ENCODE data around the gene TMEM167B.
"Not testable (repeated sequence)": the region's sequence is repeated elsewhere in the genome, so short reads cannot be mapped to it uniquely, and the experiment has no call there.

The TMEM167B gene

DNA sequence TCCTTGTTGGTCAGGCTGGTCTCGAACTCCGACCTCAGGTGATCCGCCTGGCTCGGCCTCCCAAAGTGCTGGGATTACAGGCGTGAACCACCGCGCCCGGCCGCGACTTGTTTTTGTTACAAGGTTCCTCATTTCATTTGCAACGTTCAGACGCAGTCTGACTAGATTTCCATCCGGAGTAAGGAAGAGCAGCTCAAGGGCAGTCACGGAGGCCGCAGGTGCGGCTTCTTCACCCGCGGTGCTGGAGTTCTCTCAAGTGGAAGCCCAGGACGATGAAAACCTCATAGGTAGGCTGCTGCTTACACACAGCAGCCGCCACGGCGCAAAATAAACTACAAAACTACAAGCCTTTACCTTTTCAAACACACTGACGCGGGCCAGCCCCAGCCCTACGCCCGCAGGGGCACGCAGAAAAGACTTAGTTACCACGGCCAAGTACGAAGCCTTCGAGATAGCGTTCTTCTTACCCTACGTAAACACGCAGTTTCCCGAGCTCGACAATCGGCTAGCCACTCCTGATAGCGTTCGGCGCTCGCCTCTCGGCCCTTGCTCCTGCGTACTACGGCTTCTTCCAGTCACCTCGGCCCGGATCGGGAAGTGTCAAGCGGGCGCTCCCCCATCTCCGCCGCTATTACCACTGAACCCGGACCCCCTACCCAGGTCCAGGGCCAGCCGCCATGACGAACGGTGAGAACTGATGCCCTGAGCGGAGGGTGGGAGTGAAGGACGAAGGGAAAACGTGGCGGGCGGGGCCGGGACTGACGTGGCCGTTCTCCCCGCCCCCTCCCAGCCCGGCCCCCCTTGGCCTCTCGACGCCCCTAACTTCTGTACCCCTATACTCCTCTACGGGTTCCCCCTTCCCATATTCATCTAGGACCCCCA is at the start of gene TMEM167B:
Gene TMEM167B, plus strand, starts transcription at position 569 of the 882 bp plus-strand sequence. Its CDS starts 109 bp downstream, at position 678.
- DNase-seq (ENCODE audit: low read depth in 2 of 2), result peak; percentile 73 to 86

GRCh38 chr1:109040989-109041620 is 49.5 kb upstream of the TMEM167B start:
- peak in 1 of 2 donors; percentile 6 for DNase-seq (ENCODE audit: low read depth in 2 of 2)

DNA sequence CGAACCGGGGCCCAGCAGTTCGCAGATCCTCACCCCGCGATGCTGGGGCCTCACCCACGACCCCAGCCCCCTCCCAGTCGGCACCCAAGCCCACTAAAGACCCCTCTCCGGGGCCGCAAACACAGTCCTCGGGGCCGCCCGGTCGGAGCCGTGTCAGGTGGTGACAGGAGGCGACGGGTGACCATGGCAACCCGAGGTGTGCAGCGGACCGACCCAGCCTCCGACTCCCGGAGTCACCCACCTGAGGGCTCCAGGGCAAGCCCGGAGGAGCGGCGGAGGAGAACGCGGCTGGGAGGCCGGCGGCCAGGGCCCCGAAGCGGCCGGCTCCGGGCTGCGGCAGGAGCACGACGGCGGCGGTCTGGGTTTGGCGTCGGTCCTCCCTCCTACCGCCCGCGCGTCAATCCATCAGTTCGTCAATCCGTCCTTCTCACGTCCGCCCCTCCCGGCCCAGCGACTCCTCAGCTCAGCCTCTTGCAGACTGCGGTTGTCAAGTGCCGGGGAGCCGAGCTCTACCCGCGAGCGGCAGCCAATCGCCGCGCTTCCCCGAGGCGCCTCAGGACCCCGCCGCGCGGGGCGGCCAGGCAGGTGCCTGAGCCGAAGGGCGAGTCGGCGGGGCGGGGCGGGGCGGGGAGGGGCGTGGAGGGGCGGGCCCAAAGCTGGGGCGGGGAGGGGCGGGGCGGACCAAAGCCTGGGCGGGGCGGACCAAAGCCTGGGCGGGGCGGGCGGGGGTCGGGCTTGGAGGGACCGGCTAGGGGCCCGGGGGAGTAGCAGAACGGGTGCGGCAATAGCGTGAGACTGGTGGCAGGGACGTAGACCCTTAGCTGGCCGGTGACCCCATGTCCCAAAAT is 48.7 kb upstream of the TMEM167B start, which contains the start of gene WDR47:
Gene WDR47, minus strand, starts transcription at position 482 of the 848 bp plus-strand sequence. CDS start 18,590 bp downstream, outside the sequence.
- peak; percentile 90 to 94 for DNase-seq (ENCODE audit: low read depth in 2 of 2)

DNA sequence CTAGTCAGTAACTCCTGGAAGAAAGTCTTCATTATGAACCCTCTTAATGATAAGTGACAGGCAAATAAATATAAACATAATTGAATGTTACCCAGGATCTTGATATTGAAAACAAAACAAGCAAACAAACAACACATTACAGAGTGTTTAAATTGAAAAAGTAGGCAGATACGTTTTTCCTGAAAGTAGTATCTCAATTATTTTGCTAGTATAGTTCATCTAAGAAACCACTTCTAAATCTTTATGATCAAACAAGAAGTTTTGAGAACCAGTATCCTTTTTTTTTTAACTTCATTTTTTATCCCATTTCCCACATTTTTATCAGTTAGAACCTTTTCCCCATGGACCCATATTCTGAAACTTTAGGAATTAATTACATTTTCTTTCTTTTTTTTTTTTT is 45.0 kb upstream of the TMEM167B start:
- no peak for DNase-seq (ENCODE audit: low read depth in 2 of 2)

- DNase-seq (ENCODE audit: low read depth in 2 of 2), result no peak
Measured at GRCh38 chr1:109046671-109047070, 43.9 kb upstream of the TMEM167B start.

- DNase-seq (ENCODE audit: low read depth in 2 of 2), result no peak
Measured at GRCh38 chr1:109047339-109047738, 43.2 kb upstream of the TMEM167B start.

- DNase-seq (ENCODE audit: low read depth in 2 of 2), result no peak
Measured at GRCh38 chr1:109048335-109048734, 42.2 kb upstream of the TMEM167B start.

- DNase-seq (ENCODE audit: low read depth in 2 of 2), result no peak
Measured at GRCh38 chr1:109050228-109050995, 40.2 kb upstream of the TMEM167B start.

- not testable (repeated sequence) for DNase-seq (ENCODE audit: low read depth in 2 of 2)
Measured at GRCh38 chr1:109052145-109052544, 38.4 kb upstream of the TMEM167B start.

DNA sequence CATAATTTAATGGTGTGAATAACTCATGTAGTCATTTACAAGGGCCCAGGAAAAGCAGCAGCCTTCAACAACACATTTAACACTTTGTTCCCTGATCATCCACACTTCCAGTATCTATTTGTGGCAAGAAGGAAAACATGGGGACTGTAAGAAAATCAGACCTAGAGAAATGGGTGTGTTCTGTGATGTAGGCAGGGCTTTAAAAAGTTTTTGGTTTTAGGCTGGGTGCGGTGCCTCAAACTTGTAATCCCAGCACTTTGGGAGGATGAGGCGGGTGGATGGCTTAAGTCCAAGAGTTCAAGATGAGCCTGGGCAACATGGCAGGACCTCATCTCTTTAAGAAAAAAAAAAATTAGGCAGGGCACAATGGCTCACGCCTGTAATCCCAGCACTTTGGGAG is 34.5 kb upstream of the TMEM167B start:
- no peak for DNase-seq (ENCODE audit: low read depth in 2 of 2)

- DNase-seq (ENCODE audit: low read depth in 2 of 2), result no peak
Measured at GRCh38 chr1:109059026-109059425, 31.5 kb upstream of the TMEM167B start.

DNA sequence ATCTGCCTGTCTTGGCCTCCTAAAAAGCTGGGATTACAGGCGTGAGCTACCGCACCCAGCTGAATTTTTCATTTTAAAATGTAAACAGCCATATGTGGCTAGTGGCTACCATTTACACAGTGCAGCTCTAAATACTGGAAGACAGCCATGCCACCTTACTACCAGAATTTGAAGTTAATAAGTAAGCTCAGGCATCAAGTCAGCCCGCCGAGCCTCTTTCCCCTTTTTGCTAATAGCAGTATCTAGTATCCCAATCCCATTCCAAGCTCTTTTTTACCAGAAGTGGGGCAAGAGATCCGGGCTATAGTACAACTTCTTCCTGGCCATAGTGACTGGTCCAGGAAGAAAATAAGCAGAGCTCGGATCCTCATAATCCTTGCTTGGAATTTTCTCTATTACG is 29.9 kb upstream of the TMEM167B start:
- DNase-seq (ENCODE audit: low read depth in 2 of 2), result no peak

- DNase-seq (ENCODE audit: low read depth in 2 of 2), result no peak
Measured at GRCh38 chr1:109061183-109061582, 29.4 kb upstream of the TMEM167B start.

- DNase-seq (ENCODE audit: low read depth in 2 of 2), result no peak
Measured at GRCh38 chr1:109065137-109065536, 25.4 kb upstream of the TMEM167B start.

GRCh38 chr1:109067883-109068282 is 22.7 kb upstream of the TMEM167B start:
- DNase-seq (ENCODE audit: low read depth in 2 of 2), result no peak

- DNase-seq (ENCODE audit: low read depth in 2 of 2), result no peak
Measured at GRCh38 chr1:109069294-109069693, 21.3 kb upstream of the TMEM167B start.

DNA sequence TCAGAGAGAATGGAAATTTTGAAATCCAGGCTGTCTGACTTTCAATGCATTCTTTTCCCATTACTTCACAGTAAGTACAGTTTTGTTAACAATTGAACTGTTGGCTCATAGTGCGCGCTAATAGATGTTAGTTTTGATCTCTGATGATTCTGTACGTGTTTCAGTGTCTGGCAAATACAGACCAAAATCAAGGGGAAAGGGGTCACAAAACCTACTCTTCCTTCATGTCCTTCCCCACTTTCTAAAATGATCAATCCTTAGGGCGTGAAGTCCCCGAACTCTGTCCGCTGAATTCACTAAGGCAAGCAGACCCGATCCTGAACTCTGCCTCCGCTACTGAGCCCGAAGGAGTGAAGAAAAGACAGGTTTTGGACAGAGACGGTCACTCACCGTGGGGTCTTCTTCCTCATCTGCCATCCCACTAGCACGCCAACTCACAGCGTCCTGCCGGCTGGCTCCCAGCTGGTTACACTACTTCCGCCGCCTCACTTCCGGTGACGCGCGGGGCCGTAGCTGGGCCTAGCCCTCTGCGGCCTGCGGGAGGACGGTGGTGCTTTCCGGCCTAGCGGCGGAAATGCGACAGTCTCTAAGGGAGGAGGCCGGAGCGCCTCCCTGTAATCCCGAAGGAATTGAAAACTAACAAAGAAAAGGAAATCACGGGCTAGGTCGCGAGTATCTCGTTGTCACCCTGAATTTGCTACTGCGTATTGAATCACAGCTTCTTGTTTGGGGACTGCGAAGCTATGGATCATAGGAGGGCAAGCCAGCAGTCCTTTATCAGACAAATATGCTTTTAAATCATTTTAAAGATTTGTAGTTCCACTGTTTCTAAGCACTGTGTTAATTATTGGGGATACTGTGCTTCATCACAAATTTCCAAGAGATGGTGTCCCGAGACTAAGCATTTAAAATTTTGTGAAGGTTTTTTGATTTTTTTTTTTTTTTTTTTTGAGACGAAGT is 14.8 kb upstream of the TMEM167B start, which contains the start of gene TAF13:
Gene TAF13, minus strand, starts transcription at position 473 of the 960 bp plus-strand sequence. Its CDS starts 56 bp downstream, at position 417.
- peak; percentile 81 to 89 for DNase-seq (ENCODE audit: low read depth in 2 of 2)

- DNase-seq (ENCODE audit: low read depth in 2 of 2), result no peak
Measured at GRCh38 chr1:109078317-109078716, 12.2 kb upstream of the TMEM167B start.

DNA sequence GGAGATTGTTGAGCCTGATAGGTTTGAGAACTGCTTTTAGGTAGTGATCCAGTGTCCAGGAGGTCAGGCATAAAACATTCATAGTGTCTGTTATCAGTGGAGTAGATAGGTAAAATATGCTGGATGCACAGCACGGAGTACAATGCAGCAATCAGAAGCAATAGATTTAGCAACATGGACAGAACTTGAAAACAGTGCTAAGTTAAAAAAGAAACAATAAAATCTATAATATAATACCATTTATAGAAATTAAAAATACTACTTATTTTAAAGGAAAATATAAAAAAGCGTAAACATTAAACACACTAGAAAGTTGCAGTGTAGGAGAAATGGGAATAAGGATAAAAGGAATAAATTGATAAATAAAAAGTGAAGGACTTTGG is 11.3 kb upstream of the TMEM167B start:
- no peak for DNase-seq (ENCODE audit: low read depth in 2 of 2)

All from stimulated activated CD4-positive, alpha-beta T cell treated with anti-CD3 and anti-CD28 coated beads, Interleukin-4, amount 100 ng/mL, for 48 hours (primary cell).